HG02981 (cell line): ENCODE data around the gene ST8SIA6.

ENCODE experiments used
- ATAC-seq: cut with Tn5 transposase; IDR thresholded peaks from one replicate; pipeline ENCODE4 v1.9.1; 2021; ENCODE audit warnings: mild to moderate bottlenecking, moderate library complexity; ENCODE audit not compliant: unreplicated experiment

The ST8SIA6 gene

DNA sequence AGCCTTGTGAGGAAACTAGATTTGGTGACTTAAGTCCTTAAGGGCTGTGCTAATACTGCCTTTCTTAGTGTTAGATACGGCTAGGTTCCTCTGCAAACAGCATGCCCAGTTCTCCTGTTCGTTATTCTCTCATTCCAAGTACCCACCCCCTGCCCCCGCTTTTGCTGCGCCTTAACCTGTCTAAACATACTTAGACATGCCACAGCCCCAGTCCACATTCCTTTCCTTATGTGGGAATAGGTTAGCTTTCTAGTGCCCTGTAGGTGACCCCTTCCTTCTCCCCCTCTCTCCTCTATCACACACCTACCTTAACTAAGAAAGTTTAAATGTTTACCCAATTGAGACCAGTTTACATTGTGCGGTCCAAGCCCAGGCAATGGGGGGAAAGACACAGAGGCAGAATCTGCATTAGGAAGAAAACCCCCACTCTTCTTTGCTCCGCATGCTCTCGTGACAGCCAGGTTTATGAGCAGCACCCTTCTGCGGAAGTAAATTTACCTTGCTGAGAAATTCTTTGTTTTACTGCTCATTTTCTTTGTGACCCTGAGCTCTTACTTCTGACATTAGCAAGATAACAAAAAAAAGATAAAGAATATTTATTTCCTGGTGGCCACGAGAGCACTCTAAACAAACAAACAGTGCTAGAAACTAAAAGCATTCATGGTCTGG, 177.5 kb downstream of the ST8SIA6 start:
- ATAC-seq: no peak

DNA sequence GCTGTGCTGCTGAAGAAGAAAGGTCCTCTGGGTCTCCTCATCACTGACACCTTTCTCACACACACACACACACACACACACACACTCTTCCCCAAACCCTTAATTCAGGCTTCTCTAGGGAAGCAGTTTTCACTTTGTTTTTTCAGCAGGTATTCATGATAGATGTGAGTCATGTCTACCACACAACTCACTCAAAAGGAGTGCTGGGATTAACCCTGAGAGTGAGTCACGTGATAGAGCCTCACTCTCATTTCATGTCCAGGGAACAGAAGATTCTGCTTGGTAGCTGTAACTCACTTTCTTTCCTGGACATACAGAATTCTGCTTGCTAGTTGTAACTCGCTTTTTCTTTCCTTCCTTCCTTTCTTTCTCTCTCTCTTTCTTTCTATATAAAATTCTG, 181.0 kb downstream of the ST8SIA6 start:
- ATAC-seq: no peak

GRCh38 chr10:17272648-17273047, 181.7 kb downstream of the ST8SIA6 start:
- no peak for ATAC-seq
